Left ventricle myocardium superior (tissue), 1 donor: ENCODE measurements around the gene AXL. TPM values are rescaled to one million over a fixed set of nuclear protein-coding genes. Genes with fewer than 3 reads are reported as not detected.
"Not testable (repeated sequence)": the region's sequence is repeated elsewhere in the genome, so short reads cannot be mapped to it uniquely, and the experiment has no call there.

Source experiments
- ATAC-seq: fragments of 200-7000 bp; cut with Tn5 transposase; one replicate; pipeline ENCODE4 v1.9.1; 2020; ENCODE audit warnings: mild to moderate bottlenecking, moderate library complexity
- DNase-seq: peaks from one replicate; pipeline ENCODE4 v3.0.0-alpha.2; 2020
- intact Hi-C: fragments of 100-400 bp; cut with micrococcal nuclease; formaldehyde crosslinking; loops from one replicate; pipeline ENCODE4 v1.11.0; 2022
- total RNA-seq: library from RNA; stranded (reverse); fragmentation: NEBNext Ultra II Directional; extraction: Animal tissue kit (Norgen Biotek cat#: 25700); gene quantifications from one replicate; pipeline ENCODE4 v1.2.1, GENCODE V29; 2021
- donor health status: DM: no; HTN: yes; CAD: no; lungs with severe emphysema.

AXL gene
- total RNA-seq, 1 donor from 2014 or later: 13.8 TPM

DNA sequence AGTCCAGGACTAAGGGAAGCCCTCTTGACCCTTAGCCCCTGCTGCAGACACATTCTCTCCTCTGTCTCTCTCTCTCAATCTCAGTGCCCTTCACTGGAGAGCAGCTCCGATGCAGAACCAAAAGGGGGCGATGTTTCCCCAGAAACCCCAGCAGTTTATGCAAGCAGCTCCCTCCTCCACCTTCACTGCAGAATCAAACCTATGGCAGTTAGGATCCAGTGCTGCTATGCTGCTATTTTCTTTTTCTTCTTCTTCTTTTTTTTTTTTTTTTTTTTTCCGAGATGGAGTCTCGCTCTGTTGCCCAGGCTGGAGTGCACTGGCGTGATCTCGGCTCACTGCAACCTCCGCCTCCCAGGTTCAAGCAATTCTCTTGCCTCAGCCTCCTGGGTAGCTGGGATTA lies 14.7 kb upstream of the AXL start:
- peak; percentile 73 for DNase-seq
- ATAC-seq: peak; percentile 89
- intact Hi-C loops: loop anchor here (2.0 kb wide), 1 partner anchor 56 kb away; no protein-coding TSS in a partner anchor

- intact Hi-C loops: loop anchor here (2.0 kb wide), 1 partner anchor 55 kb away; no protein-coding TSS in a partner anchor
- ATAC-seq: no peak
- DNase-seq: no peak
Measured at GRCh38 chr19:41205995-41206394, 13.0 kb upstream of the AXL start.

DNA sequence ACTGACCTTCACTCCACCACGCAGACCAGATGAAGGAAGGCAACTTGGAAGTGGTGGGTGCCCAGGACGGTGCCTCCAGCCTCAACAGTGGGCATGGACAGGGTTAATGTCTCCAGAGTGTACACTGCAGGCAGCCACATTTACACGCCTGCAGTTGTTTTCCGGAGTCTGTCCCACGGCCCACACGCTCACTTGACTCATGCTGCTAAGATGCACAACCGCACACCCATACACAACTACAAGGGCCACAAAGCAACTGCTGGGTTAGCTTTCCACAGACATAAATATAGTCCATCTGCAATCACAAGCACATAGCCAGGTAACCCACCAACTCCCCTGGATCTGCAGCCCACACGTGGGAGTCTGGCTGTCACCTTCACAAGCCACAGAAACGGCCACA lies 12.6 kb upstream of the AXL start:
- ATAC-seq (no peak), DNase-seq (no peak)
- intact Hi-C loops: no loop called here

DNA sequence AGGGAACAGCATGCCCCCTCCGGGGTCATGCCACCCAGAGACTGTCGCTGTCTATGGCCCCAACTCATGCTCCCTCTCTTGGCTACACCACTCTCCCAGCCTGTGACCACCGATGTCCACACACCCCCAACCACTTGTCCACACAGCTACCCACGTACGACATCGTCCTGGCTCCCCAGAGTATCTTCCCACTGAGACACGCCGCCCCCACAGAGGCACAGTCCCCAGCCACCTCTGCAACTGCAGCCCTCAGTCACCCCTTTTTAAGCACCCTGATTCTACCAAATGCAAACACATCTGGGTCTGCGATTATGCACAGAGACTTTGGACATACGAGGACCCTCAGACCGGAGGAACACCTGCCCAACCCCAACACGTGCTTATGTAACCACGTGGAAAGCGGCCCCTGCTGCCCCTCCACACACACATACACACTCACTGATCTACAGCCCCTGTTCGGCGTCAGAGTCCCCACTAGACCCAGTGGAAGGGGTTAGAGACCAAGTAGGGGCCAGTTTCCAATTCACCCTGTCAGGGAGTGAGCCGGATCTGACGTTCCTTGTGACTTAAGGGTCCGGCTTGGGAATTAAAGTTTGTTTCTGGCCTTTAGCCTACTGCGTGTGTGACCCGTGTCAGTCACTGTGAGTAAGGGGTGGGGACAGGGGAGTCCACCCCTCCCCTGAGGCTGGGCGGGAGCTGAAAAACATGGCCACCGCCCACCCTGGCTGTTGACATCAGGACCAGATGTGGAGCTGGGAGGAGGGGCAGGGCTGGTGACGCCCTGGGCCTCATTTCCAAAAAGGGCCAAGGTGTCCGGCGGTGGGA lies 11.9 kb upstream of the AXL start:
- ATAC-seq (peak; percentile 92), DNase-seq (peak; percentile 92)
- intact Hi-C loops: no loop called here

DNA sequence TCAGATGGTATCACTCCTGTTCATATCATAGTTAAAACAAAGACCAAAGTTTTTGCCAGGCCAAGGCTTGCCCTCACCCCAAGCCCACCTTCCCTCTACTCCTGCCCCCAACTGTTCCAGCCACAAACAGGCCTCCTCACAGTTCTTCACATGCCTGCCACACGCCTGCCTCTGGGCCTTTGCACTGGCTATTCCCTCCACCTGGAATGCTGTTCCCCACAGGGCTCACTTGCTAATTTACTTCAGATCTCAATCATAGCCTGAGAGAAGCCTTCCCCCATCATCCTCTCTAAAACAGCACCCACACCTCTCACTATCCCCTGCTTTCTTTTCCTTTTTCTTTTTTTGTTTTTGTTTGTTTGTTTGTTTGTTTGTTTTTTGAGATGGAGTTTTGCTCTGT lies 4.9 kb upstream of the AXL start:
- ATAC-seq (no peak), DNase-seq (no peak)
- intact Hi-C loops: no loop called here

DNA sequence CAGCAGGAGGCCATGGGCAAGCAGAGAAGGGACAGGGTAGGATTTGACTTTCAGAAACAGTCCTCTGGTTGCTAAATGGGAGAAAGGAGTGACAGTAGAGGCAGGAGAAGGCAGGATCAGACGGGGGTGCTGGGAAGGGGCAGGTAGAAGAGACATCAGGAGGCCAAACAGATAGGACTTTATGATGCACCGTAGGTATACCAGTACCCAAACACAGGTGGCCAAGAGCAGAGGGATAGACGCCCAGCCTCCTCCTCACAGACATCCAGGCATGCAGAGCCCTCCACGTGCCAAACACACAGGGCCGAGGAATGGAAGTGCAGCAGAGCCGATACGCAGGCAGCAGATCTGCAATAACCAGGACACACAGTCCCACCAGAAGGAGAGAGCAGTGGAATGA lies 1.3 kb upstream of the AXL start:
- DNase-seq: no peak
- intact Hi-C loops: no loop called here
- ATAC-seq: no peak

DNA sequence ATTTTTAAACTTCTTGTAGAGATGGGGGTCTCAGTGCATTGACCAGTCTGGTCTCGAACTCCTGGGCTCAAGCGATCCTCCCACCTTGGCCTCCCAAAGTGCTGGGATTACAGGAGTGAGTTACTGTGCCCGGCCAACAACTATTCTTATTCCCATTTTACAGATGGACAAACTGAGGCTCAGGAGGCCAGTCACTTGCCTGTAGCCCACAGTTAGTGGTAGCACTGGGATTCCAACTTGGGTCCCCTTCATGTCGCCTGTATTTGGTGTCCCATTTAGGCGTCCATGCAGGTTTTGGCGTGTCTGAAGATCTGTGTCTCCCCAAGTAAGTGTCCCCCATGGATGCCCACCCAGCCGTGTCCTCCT lies 791 bp upstream of the AXL start:
- ATAC-seq (no peak), DNase-seq (no peak)

DNA sequence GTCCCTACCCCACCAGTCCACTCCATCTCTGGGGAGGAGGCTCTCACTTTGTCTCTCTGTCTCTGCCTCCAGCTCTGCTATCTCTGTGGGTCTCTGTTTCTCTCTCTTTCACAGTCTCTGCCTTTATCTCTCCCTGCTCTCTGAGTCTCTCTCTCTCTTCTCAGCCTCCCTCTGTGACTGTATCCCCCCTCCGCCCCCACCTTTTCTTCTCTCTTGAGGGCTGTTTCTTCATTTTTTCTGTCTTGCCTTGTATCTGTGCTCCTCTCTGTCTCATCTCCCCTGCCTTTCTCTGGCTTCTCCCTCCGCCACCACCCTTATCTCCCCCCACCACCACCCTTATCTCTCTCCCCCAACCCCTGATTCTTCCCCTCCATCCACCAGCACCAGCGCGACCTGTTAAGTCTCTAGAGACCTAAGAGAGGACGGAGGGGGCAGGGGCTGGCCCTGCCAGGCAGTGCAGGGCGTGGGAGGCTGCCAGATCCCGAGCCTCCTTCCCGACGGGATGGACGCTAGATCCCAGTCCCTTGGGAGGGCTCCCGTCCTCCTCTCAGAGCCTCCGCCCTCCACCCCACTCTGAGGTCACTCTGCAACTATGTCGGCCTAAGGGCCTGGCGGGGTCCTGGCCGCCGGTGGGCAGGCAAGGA lies 1.0 kb downstream of the AXL start:
- intact Hi-C loops: no loop called here
- DNase-seq: peak; percentile 73
- peak; percentile 38 for ATAC-seq

More for the DNA sequence above, 791 bp upstream of the AXL start:
- intact Hi-C loops: no loop called here

DNA sequence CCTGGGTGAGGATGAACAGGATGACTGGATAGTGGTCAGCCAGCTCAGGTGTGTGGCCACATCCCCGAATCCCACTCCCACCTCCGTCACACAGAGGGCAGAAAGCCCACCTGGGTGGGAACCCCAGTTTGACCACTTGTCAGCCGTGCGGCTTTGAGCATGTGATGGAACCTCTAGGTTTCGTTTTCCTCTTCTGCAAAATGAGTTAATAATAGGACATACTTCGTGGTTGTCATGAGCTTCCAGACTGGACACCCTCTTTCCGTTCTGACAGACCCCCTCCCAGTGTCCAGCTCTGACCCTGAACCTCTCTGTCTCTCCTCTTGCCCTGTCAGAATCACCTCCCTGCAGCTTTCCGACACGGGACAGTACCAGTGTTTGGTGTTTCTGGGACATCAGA lies 1.8 kb downstream of the AXL start:
- DNase-seq: no peak
- ATAC-seq: no peak
- intact Hi-C loops: no loop called here

DNA sequence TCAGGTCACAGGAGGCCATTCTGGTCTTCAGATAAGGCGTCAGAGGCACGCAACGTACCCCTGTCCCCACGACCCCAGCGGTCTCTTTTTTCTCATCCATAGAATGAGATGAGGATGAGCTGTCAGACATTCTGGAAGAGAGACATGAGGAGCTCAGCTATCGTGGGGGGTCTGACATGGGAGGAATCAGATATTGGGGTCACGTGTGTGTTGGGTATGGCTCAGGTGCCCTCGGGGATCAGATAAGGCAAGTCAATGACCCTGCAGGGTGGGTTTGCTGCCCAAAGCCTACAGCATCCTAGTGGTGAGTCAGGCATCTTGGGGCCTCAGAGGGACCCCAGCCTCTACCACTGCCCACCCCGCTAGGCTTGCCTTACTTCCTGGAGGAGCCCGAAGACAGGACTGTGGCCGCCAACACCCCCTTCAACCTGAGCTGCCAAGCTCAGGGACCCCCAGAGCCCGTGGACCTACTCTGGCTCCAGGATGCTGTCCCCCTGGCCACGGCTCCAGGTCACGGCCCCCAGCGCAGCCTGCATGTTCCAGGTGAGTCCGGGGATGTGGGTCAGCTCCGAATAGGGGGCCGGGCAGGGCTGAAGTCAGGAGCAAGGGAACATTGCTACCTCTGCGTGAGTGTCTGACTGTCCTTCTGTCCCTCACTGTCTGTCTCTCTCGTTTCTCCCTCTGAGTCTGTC lies 2.6 kb downstream of the AXL start:
- intact Hi-C loops: no loop called here
- DNase-seq (no peak), ATAC-seq (no peak)

DNA sequence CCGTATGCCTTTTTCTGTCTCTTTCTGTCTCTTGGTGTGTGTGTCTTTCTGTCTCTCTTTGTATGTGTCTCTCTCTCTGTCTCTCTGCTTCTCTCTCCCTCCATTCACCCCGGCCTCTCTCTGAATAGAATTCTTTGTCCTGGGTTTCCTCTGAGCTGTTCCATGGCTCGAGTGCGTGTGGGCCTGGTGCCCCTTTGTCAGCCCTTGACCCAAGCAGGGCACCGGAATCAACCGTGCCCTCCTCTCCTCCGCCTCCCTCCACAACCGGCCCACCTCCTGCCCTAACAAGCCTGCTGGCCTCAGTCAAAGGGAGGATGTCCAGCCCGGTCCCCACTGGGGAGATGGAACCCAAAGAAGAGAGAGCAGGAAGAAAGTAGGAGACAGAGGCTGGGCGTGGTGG lies 3.2 kb downstream of the AXL start:
- DNase-seq: no peak
- ATAC-seq: no peak
- intact Hi-C loops: no loop called here

DNA sequence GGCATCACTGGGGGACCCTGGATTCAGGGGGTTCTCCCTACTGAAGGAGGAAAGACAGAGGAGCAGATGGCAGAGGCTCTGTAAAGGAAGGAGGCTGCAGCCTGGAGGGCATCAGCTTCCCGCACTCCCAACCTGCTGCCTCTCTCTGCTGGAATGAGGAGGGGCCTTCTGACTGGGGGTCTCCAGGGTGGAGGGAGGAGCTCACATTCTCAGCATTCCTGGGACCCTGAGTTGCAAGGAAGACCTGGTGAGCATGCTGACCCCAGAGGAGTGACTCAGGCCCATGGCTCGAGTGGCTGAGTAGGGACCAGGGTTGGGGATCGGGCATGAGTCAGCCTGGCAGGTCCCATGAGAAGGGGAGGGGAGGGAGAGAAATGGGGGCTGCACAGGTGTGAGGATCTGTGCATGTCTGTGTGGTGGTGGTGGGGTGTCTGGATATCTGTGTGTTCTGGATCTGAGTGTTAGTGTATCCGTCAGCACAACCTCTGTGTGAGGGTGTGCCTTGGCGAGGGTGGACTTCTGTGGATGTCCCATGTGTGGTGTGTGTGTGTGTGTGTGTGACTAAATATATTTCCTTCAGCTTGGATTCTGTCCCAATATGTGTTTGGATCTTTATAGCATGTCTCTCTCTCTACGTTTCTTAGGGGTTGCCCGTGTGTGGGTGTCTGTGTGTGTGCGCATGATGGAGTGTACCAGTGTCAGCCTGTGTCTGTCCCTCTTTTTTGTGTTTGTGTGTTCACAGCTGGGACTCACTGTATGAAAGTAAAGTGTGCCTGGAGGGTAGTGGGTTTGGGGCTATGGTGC lies 4.6 kb downstream of the AXL start:
- DNase-seq (no peak), ATAC-seq (no peak)
- intact Hi-C loops: no loop called here

DNA sequence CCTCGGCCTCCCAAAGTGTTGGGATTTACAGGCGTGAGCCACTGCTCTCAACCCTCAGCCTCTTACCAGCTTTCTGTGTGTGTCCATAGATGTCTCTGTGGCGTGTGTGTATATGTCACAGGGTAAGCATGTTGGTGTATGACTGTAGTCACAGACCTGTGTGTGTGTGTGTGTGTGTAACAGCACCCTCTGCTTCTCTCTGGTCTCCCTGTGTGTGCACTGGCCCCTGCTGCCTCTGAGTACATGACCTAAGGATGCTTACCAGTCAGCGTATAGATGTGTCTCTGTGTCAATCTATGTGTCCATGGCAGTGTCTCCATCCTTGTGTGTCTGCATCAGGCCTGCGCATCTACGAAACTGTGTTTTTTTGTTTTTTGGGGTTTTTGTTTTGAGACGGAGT lies 5.6 kb downstream of the AXL start:
- DNase-seq (no peak), ATAC-seq (no peak)
- intact Hi-C loops: no loop called here

DNA sequence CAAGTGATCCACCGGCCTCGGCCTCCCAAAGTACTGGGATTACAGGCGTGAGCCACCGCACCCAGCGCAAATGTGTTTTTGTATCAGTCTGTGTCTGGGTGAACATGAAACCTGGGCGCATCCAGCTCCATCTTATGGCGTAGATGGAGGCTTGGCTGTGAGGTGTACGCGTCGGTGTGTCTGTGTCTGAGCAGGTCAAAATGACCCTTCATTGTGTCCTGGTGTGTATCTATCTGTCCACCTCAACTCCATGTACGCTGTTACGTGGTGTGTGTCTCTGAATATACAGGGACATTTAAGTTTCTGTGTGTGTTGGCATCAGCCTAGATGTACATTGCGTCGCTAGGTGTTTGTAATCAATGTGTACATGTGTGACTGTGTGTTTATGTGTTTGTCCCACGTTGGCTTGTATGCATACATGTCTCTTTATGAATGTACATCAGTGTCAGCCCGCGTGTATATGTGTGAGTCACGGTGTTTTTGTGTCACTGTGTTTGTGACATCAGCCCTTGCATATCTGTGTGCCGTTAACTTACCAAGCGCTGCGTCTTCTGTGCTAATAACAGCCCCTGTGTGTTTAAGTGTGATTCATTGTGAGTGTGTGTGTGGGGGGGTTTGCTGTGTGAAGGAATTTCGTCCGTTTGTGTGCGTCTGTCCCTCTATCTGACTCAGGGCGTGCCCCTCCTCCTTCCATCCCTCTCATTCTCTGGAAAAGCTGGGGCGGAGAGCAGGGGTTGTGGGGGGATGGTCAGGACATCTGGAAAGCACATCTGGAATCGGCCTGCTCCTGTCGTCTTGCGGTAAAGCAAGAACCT lies 6.4 kb downstream of the AXL start:
- ATAC-seq: peak; percentile 74
- peak; percentile 54 for DNase-seq
- intact Hi-C loops: no loop called here

DNA sequence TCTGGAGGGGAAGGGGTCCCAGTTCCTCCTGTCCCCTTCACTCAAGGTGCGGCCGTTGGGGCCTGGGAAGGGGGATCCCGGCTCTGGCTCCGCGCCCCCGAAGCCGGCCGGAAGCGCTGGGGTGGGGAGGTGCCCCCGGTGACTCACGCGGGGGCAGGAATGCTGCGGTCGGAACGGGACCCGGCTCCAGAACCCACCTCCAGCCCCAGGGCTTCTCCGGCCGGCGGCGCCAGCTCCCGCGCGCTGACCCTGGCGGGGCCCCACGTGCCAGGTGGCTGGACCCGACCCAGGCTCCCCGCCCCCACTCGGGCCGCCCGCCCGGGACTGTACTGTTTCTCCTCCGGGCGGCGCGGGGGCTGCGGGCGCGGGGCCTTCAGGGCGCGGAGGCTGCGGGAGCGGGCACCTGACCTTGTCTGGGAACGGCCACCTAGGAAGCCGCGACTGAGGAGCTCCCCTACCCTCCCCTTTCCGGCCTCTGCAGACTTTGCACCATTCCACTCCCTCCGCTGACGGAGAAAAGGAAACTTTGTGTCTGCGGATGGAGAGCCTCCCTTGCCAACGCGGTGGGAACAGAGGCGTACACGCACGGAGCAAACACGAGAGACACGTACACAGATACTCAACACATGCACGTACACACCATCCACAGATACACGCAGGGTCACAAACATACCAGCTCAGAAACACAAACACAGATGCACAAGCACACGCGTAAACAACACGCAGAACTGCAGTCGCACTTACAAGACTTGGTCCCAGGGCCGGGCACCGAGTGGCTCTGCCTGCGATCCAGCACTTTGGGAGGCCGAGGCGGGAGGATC lies 7.2 kb downstream of the AXL start:
- ATAC-seq: peak; percentile 83
- intact Hi-C loops: no loop called here
- peak; percentile 81 for DNase-seq

DNA sequence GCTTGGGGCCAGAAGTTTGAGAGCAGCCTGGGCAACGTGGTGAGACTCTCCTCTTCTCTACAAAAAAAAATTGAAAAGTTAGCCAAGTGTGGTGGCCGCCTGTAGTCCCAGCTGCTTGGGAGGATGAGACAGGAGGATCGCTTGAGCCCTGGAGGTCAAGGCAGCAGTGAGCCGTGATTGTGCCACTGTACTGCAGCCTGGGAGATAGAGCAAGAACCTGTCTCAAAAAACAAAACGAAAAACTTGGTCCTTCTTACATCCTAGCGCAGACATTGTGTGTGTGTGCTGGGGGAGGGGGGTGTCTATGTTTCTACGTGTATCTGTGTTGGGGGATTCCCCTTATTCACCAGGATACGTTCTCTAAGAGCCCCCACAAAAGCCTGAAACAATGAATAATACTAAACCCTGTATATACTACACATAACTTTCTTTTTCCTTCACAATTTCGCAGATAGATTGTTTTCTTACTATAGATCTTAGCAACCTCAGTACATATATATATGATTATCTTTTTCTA lies 7.9 kb downstream of the AXL start:
- intact Hi-C loops: no loop called here
- ATAC-seq (no peak), DNase-seq (no peak)

DNA sequence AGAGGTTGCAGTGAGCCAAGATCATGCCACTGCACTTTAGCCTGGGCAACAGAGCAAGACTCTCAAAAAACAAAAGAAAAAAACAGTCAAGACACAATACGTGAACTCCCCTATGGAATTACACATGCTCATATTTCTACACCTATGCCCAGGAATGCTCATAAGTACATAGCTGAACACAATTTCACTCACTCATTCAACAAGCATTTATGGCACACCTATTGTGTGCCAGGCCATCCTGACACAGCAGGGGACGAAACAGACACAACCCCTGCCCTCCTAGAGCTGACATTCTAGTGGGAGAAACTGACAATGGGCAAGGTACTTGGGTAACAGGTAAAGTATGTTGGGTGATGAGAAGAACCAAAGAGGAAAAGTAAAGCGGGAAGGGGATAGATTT lies 9.5 kb downstream of the AXL start:
- DNase-seq: no peak
- intact Hi-C loops: no loop called here

DNA sequence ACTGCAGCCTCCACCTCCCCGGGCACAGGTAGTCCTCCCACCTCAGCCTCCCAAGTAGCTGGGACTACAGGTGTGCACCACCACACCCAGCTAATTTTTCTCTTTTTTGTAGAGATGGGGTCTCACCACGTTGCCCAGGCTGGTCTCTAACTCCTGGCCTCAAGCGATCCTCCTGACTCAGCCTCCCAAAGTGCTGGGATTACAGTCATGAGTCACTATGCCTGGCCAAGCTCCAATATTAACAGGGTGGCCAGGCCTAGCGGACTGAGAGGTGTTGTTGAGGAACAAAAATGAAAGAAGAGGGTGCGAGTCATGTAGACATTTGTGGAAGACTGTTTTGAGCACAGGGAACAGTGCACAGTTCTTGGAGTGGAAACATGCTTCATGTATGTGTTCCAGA lies 10.3 kb downstream of the AXL start:
- intact Hi-C loops, DNase-seq, ATAC-seq: not testable (repeated sequence)

More for the DNA sequence above, 9.5 kb downstream of the AXL start:
- ATAC-seq: no peak
